ENCODE results near the gene TAF11L12.
"Not testable (repeated sequence)": the region's sequence is repeated elsewhere in the genome, so short reads cannot be mapped to it uniquely, and the experiment has no call there.

The TAF11L12 gene

DNA sequence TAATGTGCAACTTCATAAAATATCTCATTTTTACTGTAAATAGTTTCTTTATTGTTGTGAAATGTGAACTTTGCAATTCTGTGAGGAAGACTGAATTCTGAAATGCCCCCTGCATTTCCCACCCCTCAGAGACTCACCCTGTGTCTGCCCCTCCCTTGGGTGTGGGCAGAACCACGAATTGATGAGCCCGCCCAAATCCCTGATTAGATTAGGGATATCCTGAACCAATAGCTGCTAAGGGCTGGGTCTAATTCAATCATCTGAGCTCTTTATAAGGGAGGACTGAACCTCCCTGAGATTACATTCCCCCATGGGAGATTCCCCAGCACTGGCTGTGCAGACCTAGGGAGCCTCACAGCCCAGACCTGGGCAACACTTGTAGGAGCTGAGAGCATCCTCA lies at the start of gene TAF11L12:
TAF11L12 (plus strand) TSS at position 301 of the 400 bp plus-strand sequence.
- not testable (repeated sequence) for DNase-seq (ENCODE audit: low read depth)

DNA sequence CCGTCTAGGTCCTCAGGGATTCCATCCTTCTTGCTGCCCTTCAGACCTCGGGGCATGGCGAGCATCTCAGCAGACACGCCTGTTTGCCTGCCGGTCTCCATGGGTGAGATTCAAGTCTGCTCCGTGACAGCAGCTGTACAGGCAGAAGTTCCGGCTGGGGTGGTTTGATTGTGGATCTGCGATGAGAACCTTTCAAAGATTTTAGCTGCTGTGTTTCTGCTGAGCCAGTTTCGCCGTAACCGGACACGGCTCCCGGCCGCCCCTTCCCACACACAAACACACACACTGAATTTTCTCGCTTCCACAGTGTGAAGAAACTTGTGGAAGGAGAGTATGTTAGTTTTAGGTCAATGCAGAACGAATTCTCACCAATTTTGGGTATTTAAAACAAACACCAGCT lies 24.5 kb upstream of the TAF11L12 start, which contains the start of gene TAF11L7:
TAF11L7 (minus strand) TSS at position 101 of the 400 bp plus-strand sequence.
- DNase-seq (ENCODE audit: low read depth): not testable (repeated sequence)

GRCh38 chr5:17590860-17591259 lies 19.3 kb upstream of the TAF11L12 start, which contains the start of gene TAF11L8:
Gene TAF11L8 (minus strand): TSS chr5:17590960.
- DNase-seq (ENCODE audit: low read depth): not testable (repeated sequence)

DNA sequence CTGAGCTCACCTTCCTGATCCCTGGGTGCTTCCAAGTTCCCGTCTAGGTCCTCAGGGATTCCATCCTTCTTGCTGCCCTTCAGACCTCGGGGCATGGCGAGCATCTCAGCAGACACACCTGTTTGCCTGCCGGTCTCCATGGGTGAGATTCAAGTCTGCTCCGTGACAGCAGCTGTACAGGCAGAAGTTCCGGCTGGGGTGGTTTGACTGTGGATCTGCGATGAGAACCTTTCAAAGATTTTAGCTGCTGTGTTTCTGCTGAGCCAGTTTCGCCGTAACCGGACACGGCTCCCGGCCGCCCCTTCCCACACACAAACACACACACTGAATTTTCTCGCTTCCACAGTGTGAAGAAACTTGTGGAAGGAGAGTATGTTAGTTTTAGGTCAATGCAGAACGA lies 15.9 kb upstream of the TAF11L12 start, which contains the start of gene TAF11L9:
TAF11L9 (minus strand) TSS at position 140 of the 400 bp plus-strand sequence.
- not testable (repeated sequence) for DNase-seq (ENCODE audit: low read depth)

GRCh38 chr5:17597728-17598127 lies 12.5 kb upstream of the TAF11L12 start, which contains the start of gene TAF11L10:
Gene TAF11L10 (minus strand): TSS chr5:17597828.
- DNase-seq (ENCODE audit: low read depth): not testable (repeated sequence)

GRCh38 chr5:17603880-17604279 lies 6.3 kb upstream of the TAF11L12 start, which contains the start of gene TAF11L11:
Gene TAF11L11 (plus strand): TSS chr5:17604183.
- DNase-seq (ENCODE audit: low read depth): not testable (repeated sequence)

GRCh38 chr5:17604951-17605350 lies 5.2 kb upstream of the TAF11L12 start:
- no peak for DNase-seq (ENCODE audit: low read depth)

DNA sequence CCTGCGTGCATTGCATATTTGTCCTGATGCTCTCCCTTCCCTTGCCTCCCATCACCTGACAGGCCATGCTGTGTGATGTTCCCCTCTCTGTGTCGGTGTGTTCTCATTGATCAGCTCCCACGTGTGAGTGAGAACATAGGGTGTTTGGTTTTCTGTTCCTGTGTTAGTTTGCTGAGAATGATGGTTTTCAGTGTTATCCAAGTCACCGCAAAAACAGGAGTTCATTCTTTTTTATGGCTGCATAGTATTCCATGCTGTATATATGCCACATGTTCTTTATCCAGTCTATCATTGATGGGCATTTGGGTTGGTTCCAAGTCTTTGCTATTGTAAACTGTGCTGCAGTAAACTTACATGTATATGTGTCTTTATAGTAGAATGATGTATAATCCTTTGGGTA lies 2.7 kb upstream of the TAF11L12 start:
- not testable (repeated sequence) for DNase-seq (ENCODE audit: low read depth)

- DNase-seq (ENCODE audit: low read depth): no peak
Observed at GRCh38 chr5:17614872-17615605, 4.8 kb downstream of the TAF11L12 start.

DNA sequence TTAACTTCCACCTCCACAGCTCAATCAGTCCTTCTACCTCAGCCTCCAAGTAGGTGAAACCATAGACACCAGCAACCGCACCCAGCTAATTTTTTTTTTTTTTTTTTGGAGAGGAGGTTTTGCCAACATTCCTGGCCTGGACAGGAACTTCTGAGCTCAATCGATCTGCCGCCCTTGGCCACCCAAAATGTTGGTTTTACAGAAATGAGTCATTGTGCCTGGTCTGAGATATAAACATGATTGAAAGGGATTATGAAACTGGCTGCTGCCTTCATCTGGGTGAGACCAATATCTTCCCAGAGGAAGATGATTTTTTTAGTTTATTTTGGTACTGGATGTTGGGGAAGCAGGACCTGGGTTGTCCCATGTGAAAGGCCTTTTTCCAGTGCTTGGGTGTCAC lies 9.2 kb downstream of the TAF11L12 start:
- no peak for DNase-seq (ENCODE audit: low read depth)

DNA sequence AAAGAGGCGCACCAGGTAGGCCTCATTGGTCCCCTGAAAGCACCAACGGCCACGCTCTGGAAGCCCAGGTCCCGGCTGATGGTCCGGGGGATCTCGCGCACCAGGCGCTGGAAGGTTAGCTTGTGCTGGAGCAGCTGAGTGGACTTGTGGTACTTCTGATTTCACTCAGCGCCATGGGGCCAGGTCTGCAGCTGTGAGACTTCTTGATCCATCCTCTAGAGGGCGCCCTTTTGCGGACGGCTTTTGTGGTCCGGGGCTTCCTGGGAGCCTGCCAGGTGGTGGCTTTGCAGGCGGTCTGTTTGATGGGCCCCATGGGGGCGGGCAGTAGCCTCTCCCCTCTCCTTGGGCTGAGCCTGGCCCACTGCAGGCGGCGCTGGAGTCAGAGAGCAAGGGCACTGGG lies 10.4 kb downstream of the TAF11L12 start:
- DNase-seq (ENCODE audit: low read depth): no peak

DNA sequence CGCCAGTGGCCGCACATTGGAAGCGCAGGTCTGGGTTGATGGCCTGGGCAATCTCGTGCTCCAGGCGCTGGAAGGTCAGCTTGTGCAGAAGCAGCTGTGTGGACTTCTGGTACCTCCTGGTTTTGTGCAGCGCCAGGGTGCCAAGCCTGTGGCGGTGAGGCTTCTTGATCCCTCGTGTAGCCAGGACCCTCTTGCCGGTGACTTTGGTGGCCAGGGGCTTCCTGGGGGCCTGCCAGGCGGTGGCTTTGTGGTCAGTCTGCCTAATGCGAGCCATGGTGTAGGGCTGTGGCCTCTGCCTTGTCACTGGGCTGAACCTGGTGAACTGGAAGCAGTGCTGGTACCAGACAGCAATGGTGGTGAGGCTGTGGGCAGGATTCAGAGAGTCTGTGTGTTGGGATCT lies 15.5 kb downstream of the TAF11L12 start:
- no peak for DNase-seq (ENCODE audit: low read depth)

DNA sequence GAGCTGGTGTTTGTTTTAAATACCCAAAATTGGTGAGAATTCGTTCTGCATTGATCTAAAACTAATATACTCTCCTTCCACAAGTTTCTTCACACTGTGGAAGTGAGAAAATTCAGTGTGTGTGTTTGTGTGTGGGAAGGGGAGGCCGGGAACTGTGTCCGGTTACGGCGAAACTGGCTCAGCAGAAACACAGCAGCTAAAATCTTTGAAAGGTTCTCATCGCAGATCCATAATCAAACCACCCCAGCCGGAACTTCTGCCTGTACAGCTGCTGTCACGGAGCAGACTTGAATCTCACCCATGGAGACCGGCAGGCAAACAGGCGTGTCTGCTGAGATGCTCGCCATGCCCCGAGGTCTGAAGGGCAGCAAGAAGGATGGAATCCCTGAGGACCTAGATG lies 21.6 kb downstream of the TAF11L12 start, which contains the start of gene TAF11L13:
TAF11L13 (plus strand) TSS at position 301 of the 400 bp plus-strand sequence.
- DNase-seq (ENCODE audit: low read depth): not testable (repeated sequence)

DNA sequence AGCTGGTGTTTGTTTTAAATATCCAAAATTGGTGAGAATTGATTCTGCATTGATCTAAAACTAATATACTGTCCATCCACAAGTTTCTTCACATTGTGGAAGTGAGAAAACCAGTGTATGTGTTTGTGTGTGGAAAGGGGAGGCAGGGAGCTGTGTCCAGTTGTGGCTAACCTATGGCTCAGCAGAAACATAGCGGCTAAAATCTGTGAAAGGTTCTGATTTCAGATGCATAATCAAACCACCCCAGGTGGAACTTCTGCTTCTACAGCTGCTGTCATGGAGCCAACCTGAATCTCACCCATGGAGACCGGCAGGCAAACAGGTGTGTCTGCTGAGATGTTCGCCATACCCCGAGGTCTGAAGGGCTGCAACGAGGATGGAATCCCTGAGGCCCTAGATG lies 24.0 kb downstream of the TAF11L12 start, which contains the start of gene TAF11L14:
TAF11L14 (plus strand) TSS at position 301 of the 400 bp plus-strand sequence.
- no peak for DNase-seq (ENCODE audit: low read depth)

GRCh38 chr5:17649232-17649631 lies 39.0 kb downstream of the TAF11L12 start:
- DNase-seq (ENCODE audit: low read depth): not testable (repeated sequence)

GRCh38 chr5:17655201-17655759 lies 45.1 kb downstream of the TAF11L12 start:
- not testable (repeated sequence) for DNase-seq (ENCODE audit: low read depth)

DNA sequence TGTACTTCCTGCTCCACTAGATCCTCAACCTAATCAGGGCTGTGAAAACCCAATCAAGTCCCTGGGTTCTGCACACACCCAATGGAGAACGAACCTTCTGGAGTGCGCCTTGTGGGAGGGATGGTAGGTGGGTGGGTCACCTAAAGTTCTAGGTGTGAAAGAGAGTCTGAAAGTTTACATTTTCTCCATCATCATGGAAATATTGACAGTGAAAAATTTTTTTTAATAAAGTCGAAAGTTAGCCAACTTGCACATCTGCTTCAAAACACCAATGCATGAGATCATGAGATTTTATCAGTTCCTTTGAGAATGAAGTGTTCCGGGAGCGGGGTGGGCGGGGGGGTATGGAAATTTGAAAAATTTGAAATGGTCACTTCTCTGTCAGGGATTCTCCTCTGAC lies 45.7 kb downstream of the TAF11L12 start:
- no peak for DNase-seq (ENCODE audit: low read depth)
